Midbrain (tissue), 1 donor: ENCODE data around the gene PDHX.

Experiments
- DNase-seq: peaks from one replicate; lab custom pipeline; 2025; lab: John Stamatoyannopoulos, UW

PDHX gene

GRCh38 chr11:34957606-34958005 is 41.2 kb downstream of the PDHX start:
- no peak for DNase-seq

- no peak for DNase-seq
These were observed 43.4 kb downstream of the PDHX start for GRCh38 chr11:34959770-34960169.

DNA sequence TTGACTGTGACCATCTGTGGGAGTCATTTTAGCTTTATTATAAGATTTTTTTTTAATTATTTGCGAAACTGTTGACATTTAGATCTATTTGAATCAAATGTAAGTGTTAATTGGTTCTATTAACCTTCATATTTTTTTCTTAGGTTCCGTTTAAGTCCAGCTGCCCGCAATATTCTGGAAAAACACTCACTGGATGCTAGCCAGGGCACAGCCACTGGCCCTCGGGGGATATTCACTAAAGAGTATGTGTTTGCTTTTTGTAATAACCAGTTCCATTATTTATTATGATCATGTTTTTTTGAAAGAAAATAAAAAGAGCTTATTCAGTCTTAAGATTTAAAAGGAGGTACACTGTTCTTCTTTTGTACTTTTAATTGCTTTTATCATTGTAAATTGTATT is 43.9 kb downstream of the PDHX start:
- DNase-seq = peak; percentile 57

GRCh38 chr11:34962034-34962433 is 45.6 kb downstream of the PDHX start:
- DNase-seq = no peak

- no peak for DNase-seq
These were observed 46.9 kb downstream of the PDHX start for GRCh38 chr11:34963351-34963750.

GRCh38 chr11:34964610-34965331 is 48.4 kb downstream of the PDHX start:
- DNase-seq = no peak

DNA sequence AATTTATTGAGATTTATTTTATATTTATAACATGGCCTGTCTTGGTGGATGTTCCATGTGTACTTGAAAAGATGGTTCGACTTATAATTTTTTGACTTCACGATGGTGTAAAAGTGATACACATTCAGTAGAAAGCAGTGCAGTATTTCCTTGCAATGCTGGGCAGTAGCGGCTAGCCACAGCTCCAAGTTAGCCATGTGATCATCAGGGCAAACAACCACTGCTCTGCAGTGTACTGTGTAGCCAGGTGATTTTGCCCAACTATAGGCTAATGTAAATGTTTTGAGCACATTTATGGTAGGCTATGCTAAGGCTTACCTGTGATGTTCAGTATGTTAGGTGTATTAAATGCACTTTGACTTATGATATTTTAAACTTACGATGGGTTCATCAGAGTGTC is 52.4 kb downstream of the PDHX start:
- no peak for DNase-seq

DNA sequence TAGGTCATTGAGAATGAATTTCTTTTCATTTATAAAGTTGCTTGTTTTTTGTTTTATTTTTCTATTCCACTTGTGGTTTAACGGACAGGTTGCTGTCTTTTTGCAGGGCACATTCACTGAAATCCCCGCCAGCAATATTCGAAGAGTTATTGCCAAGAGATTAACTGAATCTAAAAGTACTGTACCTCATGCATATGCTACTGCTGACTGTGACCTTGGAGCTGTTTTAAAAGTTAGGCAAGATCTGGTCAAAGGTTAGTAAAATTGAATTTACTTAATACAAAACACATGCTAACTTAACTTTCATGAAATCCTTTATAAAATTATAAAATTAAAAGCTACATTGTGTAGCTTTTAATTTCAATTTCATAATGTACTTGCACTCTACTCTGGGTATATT is 53.6 kb downstream of the PDHX start:
- no peak for DNase-seq

- DNase-seq = no peak
These were observed 54.1 kb downstream of the PDHX start for GRCh38 chr11:34970480-34970879.

GRCh38 chr11:34971928-34972327 is 55.5 kb downstream of the PDHX start:
- no peak for DNase-seq

GRCh38 chr11:34972366-34972765 is 55.9 kb downstream of the PDHX start:
- no peak for DNase-seq

- no peak for DNase-seq
These were observed 56.5 kb downstream of the PDHX start for GRCh38 chr11:34972892-34973291.

GRCh38 chr11:34975482-34975881 is 59.1 kb downstream of the PDHX start:
- no peak for DNase-seq

GRCh38 chr11:34976496-34977088 is 60.2 kb downstream of the PDHX start:
- no peak for DNase-seq

DNA sequence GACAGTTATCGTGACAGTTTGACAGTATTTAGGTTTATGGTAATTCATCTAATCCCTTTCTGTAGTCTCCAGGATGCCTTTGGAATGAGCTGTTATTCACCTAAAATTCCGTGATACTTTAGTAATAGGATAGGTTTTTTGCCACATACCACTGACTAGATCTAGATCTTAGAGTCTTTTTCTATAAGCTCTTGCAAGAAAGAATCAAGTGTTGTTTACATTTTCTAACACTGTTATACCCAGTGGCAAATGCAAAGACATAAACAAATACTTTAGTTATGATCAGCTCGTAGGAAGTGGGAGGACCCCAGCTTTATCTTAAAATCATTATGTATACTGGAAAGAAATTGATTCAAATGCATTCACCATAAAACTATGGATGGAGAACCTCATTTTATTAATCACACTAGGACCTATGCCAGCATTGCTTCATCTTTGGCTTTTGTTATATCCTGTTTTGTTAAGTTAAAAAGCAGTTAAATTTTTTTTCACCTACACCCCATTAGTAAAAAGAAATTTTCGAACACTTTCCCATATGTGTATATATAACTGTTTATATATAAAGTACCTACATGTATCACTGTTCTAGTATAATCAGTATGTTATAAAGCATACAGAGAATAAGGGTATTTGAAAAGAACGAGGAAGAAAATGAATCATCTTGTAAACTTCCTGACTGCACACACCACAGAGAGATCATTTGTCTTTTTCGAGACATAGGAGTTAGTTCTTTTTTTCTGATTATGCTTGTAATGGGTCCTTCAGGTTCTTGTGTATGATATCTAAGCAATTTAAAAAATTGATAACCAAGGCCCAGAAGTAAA is 60.9 kb downstream of the PDHX start:
- DNase-seq = no peak

DNA sequence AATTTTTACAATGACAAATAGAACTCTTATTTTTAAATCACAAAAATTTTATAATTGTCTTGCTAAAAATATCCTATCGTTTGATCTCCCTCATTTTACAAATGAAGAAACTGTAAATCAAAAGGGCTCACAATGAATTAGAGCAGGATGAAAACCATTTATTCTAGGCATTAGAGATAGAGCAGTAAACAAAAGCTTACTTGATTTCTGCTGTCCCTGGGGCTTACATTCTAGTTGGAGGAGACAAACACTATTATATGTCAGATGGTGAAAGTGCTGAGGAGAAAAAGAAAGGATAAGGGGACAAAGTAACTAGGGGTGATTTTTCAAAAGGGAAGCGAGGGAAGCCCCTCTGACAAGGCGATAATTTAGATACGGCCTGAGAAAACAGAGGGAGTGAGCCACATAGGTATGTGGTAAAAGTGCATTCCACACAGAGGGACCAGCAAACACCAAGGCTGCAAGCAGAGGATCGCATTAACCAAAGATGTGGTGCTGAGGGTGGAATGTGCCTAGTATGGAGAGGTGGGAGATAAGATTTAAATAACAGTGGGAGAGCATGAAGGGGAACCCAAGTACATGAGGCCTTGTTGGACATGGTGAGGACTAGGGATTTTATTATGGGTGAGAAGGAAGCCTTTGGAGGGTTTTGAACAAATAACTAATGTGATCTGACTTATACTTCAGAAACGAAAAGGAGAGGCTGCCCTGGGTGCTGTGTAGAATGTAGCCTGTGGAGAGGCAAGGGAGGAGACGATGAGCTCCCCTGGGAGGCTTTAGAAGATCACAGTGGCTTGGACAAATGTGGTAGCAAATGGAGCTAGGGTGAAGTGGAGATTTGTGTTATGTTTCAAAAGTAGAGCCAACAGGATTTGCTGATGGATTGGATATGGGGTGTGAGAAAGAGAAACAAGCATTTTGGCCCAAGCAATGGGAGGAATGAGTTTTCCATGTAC is 62.1 kb downstream of the PDHX start:
- DNase-seq = no peak

- DNase-seq = no peak
These were observed 68.1 kb downstream of the PDHX start for GRCh38 chr11:34984514-34984913.

- DNase-seq = no peak
These were observed 70.6 kb downstream of the PDHX start for GRCh38 chr11:34986883-34987520.

- no peak for DNase-seq
These were observed 71.2 kb downstream of the PDHX start for GRCh38 chr11:34987617-34988016.

- DNase-seq = no peak
These were observed 72.2 kb downstream of the PDHX start for GRCh38 chr11:34988294-34989255.
